ENCODE measurements around the gene SUPT5H. TPM values are rescaled to one million over a fixed set of nuclear protein-coding genes. Genes with fewer than 3 reads are reported as not detected.
"Not testable (repeated sequence)": the region's sequence is repeated elsewhere in the genome, so short reads cannot be mapped to it uniquely, and the experiment has no call there.

SUPT5H gene
- polyA plus RNA-seq, 10 donors, result 70.0 to 97.2 (median 78.8) TPM

DNA sequence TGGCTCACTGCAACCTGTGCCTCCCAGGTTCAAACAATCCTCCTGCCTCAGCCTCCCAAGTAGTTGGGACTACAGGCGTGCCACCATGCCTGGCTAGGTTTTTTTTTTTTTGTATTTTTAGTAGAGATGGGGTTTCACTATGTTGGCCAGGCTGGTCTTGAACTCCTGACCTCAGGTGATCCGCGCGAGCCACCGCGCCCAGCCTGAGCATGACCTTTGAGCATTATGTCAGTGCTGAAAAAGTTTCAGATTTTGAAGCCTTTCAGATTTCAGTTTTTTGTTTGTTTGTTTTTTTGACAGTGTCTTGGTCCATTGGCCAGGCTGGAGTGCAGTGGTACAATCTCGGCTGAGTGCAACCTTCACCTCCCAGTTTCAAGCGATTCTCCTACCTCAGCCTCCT is 5.9 kb downstream of the SUPT5H start:
- not testable (repeated sequence) for DNase-seq

DNA sequence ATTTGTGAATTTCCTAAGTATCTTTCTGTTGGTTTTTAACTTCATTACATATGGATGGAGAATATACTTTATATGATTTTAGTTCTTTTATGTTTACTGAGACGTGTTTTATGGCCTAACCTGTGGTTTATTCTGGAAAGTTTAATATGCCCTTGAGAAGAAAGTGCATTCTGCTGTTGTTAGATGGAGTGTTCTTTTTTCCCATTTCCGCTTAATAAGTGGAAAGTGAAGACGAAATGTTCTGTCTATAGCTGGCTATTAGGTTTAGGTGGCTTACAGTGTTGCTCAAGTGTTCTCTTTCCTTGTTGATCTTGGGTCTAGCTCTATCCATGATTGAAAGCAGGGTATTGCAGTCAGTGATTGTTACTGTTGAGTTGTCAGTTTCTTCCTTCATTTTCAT is 18.0 kb downstream of the SUPT5H start:
- no peak for DNase-seq

DNA sequence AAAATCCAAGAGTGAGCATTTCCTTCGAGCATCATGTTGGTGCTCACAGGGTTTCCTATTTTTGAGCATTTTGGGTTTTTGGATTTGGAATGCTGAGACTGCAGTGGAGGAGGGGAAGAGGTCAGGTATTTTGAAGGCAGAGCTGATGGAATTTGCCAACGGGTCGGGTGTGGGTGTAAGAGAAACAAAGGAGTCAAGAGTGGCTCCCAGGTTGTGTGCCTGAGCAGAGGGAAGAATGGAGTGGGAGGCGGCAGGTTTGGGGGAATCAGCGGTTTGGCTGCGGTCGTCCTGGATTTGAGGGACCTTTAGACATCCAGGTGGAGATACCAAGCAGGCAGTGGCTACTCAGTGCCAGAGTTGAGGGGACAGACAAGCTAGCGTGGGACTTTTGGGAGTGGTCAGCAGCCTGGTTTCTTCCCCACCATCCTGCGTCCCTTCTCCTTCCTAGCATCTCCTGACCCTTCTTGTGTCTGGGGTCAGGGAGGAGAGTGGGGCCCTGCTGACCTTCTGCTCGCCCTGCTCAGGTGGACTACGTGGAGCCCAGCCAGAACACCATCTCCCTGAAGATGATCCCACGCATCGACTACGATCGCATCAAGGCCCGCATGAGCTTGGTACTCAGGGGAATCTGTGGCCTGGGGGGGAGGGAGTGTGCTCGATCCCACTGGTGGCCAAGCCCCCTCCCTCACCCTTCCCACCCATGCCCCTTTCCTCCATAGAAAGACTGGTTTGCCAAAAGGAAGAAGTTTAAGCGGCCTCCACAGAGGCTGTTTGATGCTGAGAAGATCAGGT is 20.8 kb downstream of the SUPT5H start:
- DNase-seq, result no peak

DNA sequence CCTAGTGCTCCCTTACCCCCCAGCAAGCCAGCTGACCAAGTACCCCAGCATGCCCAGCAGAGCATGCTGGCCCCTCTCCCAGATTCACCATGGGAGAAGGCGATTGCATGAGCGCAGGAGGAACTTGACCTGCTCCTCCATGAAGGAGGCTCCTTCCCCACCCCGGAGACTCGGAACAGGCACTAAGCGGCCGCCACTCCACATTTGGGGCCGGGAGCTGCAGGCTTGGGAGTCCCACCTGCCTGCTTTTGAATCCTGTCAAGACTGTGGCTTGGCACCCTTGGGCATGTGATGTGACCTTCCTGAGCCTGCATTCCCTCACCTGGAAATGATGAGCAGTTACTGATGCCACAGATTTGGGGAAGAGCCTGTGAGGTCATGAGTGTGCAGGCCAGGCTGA is 22.6 kb downstream of the SUPT5H start:
- DNase-seq, result no peak

DNA sequence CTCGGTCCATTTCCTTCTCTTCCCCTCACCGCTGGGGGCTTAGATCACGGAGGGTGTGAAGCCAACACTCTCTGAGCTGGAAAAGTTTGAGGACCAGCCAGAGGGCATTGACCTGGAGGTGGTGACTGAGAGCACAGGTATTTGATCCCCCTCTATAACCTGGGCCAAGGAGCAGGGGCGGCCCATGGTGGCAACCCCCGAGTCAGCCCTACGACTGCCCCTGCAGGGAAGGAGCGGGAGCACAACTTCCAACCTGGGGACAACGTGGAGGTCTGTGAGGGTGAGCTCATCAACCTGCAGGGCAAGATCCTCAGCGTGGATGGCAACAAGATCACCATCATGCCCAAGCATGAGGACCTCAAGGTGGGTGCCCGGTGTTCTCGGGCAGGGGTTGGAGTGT is 23.7 kb downstream of the SUPT5H start:
- no peak for DNase-seq

DNA sequence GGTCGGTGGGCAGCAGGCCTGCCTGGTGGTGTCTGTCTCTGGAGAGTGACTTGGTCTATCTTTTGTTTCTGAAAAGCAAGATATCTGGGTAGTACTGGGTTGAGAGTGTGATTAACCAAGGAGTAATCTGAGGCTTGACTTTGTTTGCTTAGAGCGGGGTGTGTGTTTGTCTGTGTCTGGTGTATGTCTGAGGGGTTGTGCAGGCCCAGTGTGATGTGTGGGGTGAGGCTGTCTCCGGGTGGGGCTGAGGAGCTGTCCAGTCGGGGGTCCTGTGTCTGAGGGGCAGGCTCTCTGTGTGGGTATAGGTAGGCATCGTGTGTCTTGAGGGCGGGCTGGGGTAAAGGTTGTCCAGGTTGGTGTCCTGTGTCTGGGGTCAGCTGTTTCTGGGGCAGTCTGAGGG is 24.2 kb downstream of the SUPT5H start:
- DNase-seq, result no peak

DNA sequence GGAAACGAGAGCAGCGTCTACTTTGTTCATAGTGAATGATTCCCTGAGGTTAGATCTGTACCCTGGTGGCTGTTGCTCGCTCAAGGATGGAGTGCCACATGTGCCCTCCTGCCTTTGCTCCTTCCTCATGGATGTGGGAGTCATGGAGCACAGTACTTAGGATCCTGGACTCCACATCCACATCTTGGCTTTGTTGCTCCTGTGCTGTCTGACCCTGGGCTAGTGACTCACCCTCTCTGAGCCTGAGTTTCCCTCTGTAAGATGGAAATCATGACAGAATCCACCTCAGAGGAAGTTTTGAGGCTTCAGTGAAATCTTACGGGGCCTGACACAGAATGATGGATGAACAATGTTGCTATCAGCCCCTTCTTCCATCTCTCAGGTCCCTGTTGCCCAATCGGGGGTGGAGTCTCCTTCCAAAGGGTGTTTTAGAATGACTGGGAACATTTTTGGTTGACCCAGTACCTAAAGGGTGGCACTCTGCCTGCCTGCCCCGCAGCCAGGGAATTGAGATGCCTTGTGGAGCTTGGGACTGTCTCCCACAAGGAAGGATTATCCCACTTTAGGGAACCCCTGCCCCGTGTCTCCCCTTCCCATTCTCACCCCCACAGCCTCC is 25.4 kb downstream of the SUPT5H start:
- DNase-seq, result no peak

DNA sequence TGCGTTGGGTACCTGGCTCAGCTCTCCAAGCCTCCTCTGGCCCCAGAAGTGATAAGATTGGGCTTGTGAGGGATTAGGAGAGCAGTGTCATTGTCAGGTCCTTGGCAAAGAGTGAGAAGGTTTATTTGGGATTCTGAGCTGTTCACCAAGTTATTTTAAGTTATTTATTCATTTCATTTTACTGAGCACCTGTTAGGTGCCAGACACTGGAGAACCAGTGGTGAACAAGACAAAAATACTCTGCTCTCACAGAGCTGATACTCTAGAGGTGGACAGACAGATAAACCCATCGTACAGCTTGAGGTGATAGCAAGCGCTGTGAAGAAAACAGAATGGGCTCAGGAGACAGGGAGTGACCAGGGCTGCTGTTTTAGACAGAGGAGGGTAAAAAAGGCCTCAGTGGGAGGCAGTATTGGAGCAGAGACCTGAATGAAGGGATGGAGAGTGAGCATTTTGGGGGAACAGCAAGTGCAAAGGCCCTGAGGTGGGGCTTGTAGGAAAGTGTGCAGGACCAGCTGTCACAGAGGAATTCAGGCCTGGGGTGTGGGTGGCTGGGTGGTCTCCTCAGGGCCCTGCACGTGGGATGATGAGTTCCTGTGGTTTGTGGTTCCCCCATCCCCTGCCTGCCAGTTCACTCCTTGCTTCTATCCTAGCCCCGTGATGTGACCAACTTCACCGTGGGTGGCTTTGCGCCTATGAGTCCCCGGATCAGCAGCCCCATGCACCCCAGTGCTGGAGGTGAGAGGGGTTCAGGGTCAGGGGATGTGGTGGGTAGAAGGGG is 26.6 kb downstream of the SUPT5H start:
- no peak for DNase-seq

DNA sequence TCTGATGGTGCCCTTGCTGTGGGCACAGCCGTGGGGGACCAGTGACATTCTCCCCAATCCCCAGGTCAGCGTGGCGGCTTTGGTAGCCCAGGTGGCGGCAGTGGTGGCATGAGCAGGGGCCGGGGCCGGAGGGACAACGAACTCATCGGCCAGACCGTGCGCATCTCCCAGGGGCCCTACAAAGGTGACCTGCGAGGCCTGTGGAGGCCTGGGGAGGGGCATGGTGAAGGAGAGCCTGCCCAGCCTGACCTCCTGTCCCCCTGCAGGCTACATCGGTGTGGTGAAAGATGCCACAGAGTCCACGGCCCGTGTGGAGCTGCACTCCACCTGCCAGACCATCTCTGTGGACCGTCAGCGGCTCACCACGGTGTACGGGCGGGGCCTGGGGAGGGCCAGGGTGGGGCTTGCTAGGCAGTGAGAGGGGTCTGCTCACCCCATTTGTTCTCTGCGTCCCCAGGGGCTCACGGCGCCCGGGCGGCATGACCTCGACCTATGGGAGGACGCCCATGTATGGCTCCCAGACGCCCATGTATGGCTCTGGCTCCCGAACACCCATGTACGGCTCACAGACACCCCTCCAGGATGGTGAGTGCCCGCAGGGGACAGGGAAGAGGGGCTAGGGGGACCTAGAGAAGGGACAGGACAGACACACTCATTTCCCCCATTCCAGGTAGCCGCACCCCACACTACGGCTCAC is 27.5 kb downstream of the SUPT5H start:
- DNase-seq, result no peak

DNA sequence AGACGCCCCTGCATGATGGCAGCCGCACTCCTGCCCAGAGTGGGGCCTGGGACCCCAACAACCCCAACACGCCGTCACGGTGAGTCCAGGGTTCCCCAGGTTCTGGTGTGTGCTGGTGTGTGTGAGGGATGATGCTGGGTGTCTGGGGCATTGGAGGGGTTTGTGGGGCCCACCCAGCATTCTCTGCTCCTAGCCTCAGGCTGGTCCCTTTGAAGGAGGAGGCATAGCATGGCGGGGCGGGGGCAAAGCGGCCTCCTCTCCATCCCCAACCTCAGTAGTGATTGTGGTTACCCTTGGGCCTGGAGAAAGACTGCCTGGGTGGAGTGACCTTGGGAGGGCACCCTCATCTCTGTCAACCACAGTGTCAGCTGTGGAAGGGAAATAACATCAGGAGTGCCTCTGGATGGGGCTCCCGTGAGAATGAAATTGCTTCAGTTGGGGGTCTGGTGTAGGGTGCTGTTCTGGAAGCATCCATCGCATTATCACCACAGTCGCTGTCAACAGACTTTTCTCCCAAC is 28.1 kb downstream of the SUPT5H start:
- DNase-seq, result no peak

DNA sequence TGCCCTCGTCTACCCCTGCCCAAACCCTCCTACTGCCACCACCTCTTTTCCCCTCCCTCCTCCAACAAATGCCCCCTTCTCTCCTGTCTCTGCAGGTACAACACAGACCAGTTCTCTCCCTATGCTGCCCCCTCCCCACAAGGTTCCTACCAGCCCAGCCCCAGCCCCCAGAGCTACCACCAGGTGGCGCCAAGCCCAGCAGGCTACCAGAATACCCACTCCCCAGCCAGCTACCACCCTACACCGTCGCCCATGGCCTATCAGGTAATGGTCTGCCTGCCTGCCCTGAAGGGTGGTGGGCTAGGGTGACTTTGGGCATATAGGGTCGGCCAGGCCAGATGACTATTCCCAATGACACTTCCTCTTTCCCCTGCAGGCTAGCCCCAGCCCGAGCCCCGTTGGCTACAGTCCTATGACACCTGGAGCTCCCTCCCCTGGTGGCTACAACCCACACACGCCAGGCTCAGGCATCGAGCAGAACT is 28.8 kb downstream of the SUPT5H start:
- peak in 2 of 3 donors; percentile 38 to 56 for DNase-seq

DNA sequence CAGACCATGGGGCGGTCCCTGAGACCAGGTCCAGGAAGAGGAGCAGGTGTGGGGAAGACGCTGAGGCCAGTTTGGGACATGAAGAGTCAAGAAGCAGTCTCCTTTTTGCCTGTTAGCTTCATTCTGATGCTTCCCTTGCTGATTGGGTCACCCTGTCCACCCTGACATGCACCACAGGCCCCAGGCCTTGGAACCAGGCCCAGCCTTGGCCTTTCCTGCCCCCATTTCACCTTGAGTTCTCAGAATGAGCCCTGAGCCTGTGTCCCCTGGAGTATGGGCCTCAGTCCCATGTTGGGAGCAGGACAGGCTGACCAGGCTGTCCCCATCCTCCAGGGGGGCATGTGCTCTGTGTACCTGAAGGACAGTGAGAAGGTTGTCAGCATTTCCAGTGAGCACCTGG is 30.4 kb downstream of the SUPT5H start:
- DNase-seq, result no peak

DNA sequence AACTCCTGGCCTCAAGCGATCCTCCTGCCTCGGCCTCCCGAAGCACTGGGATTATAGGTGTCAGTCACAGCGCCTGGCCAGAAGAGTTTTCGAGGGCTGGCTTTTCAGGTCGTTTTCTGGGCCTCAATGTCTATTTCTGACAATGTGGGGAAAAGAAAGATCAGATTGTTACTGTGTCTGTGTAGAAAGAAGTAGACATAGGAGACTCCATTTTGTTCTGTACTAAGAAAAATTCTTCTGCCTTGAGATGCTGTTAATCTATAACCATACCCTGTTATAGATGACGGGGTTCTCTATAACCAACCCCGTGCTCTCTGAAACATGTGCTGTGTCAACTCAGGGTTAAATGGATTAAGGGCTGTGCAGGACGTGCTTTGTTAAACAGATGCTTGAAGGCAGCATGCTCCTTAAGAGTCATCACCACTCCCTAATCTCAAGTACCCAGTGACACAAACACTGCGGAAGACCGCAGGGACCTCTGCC is 34.0 kb downstream of the SUPT5H start:
- DNase-seq, result not testable (repeated sequence)

DNA sequence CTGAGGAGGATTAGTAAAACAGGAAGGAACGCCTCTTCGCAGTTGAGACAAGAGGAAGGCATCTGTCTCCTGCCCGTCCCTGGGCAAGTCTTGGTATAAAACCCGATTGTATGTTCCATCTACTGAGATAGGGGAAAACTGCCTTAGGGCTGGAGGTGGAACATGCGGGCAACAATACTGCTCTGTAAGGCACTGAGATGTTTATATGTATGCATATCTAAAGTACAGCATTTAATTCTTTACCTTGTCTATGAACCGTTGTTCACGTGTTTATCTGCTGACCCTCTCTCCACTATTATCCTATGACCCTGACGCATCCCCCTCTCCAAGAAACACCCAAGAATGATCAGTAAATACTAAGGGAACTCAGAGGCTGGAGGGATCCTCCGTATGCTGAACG is 34.5 kb downstream of the SUPT5H start:
- DNase-seq, result no peak

DNA sequence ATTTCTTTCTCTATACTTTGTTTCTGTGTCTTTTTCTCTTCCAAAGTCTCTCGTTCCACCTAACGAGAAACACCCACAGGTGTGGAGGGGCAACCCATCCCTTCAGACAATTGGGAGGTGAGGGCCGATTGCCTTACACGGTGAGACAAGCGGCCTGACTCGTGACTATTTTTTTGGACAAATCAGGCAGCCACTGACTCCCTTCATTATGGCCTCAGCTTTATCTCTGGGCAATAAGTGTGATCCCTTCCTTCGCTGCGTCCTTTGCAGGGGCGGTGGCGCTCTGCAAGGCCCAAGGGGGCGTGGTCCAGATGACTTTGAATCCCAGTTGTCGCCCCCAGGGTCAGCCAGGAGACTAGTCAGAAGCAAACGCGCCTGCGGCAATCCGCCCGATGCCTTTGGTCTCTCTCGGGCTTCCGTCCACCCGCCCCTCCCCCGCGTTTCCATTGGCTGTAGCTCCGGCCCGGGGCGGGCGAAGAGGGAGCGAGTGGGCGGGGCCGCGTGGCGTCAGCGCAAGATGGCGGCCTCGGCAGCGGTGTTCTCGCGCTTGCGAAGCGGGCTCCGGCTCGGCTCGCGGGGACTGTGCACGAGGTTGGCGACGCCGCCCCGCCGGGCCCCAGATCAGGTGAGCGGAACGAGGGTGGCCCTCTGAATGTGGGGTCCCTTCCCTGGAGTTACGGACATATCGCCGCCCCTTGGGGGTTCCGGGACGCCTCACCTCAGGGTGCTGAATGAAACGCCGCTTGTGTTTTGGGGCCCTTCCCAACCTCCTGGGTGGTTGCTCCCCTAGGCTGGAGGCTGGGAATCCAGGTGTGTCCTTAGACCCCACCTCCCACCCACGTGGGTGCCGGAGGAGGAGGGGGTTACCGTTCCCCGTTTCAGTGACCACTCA is 35.2 kb downstream of the SUPT5H start, which contains the start of gene TIMM50:
Gene TIMM50, plus strand, starts transcription at position 502 of the 892 bp plus-strand sequence. Its CDS starts 16 bp downstream, at position 518.
- DNase-seq, result peak; percentile 96 to 98 (median 96)

DNA sequence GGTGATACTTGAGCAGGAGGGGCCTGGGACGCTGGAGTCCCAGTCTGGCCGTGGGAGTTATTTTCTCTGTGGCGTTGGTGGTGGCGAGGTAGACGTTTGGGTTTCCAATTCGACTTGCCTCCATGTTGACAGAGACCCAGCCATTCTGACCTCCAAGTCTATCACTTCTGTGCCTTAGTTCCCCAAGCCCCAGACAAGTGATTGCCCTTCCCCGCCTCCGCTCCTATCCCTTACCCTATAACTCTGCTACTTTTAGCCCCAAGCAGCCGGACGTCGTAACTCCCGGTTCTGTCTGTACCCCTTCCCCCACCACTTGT is 35.8 kb downstream of the SUPT5H start:
- no peak for DNase-seq

DNA sequence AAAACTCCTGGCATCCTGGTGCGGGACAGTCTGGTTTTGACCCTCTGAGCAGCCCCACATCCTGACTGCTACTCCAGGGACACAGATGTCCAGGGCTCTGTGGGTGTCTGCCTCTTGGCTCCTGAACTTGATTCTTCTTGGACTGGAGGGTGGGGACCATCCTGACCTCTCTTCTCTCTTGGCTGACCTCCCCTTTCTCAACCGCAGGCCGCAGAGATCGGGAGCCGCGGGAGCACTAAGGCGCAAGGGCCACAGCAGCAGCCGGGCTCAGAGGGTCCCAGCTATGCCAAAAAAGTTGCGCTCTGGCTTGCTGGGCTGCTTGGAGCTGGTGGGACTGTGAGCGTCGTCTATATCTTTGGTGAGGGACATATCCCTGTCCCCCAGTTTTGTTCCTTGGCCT is 36.3 kb downstream of the SUPT5H start:
- DNase-seq, result no peak

DNA sequence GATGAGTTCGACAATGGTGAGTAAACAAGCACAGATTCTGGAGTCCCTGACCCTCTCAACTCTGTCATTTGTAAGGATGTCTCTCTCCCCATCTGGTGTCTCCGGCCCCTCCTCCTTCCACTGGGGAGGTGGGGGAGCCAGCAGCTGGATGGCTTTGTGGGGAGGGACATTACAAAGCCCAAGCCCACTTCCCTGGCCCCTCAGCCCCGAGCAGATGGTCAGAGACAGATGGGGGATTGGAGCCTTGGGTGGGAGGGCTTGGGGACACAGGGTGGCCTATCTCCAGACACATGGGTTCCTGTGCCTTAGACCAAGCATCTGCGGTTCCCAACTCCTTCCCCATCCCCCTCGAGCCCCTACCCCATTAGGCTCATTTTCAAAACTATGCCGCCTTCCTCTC is 37.8 kb downstream of the SUPT5H start:
- DNase-seq, result no peak

DNA sequence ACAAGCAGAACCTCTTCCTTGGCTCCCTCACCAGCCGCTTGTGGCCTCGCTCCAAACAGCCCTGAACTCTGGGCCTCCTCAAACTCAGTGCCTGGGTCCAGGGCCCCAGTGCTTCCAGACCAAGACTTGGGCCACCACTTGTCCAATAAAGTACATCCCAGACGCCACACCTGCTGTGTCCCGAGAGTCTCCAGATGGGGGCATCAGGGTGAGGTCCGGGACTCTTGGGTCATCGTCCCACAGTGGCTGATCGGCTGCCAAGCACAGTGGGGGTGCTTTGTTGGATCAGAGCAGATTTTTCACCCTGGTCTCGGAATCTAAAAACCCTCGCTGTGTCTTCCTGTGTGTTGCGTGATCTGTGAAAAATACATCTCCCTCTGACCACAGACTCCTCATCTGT is 44.4 kb downstream of the SUPT5H start:
- DNase-seq, result no peak

DNA sequence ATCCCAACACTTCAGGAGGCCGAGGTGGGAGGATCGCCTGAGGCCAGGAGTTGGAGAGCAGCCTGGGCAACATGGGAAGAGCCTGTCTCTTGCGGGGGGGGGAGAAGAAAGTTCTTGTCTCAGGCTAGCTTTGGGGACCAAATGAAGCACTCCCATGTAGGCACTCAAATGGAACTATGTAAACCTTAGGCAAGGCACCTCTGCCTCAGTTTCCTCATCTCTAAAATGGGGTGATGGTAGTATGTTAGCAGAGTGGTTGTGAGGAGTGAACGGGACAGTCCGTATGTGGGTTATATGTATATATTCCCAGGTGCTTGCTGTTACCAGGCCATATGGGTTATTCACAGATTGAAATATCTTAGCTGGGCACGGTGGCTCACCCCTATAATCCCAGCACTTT is 46.8 kb downstream of the SUPT5H start:
- no peak for DNase-seq

DNA sequence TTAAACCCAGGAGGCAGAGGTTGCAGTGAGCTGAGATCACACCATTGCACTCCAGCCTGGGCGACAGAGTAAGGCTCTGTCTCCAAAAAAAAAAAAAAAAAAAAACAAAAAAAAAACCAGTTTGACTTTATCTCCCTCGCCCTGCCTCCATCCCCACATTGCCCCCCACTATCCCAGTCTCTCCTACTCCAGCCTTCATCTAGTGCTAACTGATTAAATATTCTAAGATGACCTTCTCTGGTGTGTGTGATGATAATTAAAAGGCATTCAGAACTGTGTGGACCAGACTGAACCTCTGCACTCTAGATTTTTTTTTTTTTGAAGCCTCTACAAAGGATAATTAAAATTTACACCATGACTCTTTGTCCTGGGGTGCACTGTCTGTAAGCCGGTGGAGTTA is 47.4 kb downstream of the SUPT5H start:
- DNase-seq, result no peak

Data from muscle of back (tissue), 11 donors.